RWPE1 (cell line): Measurements from ENCODE around the gene GCK.

Experiments
- CTCF ChIA-PET: fragments of 350-600 bp; sonication (Branson Sonifier 250); formaldehyde crosslinking; extraction: SDS; loops from one replicate; lab custom pipeline; 2021; lab: Yijun Ruan, JAX
- POLR2A ChIA-PET: fragments of 400-600 bp; formaldehyde crosslinking; extraction: SDS; loops from one replicate; lab custom pipeline; 2020; ENCODE audit warnings: antibody characterized with exemption; ENCODE audit not compliant: low non-redundant PET; lab: Yijun Ruan, JAX
- DNase-seq: peaks from one replicate; pipeline ENCODE4 v3.0.0; 2012; ENCODE audit warnings: low spot score
- H3K27ac ChIP-seq: fragments of 450-650 bp; 2 replicates; pipeline ENCODE4 v1.5.1; 2017
- TF ChIP-seq, protein P1 (sequence below): fragments of 450-650 bp; conservative IDR thresholded peaks from 2 replicates; pipeline ENCODE4 v1.5.1; 2017; ENCODE audit warnings: low read depth, mild to moderate bottlenecking

GCK gene

DNA sequence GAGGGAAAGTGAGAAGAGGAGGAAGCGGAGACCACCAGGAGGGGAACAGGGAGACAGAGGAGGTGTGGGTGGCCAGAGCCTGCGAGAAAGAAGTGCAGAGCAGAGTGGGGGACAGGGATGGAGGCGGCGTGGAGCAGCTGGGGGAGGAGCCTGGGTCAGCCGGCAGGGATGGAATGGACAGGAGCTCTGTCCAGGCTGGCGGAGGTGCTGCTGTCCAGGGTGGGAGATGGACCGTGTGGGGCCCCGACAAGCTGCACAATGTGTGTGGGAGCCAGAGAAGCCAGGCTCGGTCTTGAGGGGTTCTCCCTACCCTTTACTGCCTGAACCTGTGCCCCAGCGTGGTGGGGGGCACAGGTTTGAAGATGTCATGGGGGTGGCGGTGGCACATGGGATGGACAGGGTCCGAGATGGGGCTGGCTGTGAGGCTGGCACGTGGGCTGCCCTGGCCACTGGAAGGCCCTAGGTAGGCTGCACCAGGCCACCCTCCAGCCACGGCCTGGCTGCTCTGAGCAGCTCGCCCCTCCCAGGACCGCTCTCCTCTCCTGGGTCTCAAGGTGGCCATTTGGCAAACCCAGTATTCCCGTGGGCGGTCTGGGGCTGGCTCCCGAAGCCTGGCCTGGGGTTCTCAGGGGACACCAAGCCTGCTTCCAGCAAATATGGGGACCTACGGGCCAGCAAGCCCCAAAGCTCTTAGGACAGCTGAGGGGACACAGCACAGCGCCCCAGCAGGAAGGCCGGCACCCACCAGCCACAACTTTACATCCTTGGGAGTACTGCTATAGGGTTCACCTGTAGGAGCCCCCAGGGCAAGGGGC is 43.9 kb upstream of the GCK start:
- CTCF ChIA-PET = no interaction called here

DNA sequence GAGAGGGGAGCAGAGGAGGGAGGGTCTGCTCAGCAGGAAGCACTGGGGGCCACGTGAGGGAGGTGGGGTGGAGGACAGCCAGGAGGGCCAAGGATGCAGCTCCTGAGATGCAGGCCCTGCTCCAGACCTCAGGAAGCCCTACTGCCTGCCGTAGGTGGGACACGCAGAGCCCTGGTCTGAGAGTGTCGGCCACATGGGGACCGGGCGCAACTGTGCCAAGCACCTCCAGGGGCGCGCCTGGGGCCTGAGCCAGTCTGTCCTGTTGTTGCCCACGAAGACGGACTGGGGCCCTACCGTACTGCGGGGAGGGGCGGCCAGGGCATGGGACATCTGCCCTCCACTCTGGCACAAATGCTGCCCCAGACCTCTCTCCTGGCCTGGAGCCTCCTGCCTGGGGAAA is 43.2 kb upstream of the GCK start:
- CTCF ChIA-PET = no interaction called here
- TF ChIP-seq, protein P1, sequence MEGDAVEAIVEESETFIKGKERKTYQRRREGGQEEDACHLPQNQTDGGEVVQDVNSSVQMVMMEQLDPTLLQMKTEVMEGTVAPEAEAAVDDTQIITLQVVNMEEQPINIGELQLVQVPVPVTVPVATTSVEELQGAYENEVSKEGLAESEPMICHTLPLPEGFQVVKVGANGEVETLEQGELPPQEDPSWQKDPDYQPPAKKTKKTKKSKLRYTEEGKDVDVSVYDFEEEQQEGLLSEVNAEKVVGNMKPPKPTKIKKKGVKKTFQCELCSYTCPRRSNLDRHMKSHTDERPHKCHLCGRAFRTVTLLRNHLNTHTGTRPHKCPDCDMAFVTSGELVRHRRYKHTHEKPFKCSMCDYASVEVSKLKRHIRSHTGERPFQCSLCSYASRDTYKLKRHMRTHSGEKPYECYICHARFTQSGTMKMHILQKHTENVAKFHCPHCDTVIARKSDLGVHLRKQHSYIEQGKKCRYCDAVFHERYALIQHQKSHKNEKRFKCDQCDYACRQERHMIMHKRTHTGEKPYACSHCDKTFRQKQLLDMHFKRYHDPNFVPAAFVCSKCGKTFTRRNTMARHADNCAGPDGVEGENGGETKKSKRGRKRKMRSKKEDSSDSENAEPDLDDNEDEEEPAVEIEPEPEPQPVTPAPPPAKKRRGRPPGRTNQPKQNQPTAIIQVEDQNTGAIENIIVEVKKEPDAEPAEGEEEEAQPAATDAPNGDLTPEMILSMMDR = no peak
- DNase-seq = no peak
- POLR2A ChIA-PET = no interaction called here
- no peak overlapping the region for H3K27ac ChIP-seq

More for the DNA sequence above, 43.9 kb upstream of the GCK start:
- H3K27ac ChIP-seq = no peak overlapping the region
- TF ChIP-seq, protein P1 = no peak
- POLR2A ChIA-PET = no interaction called here
- no peak for DNase-seq

DNA sequence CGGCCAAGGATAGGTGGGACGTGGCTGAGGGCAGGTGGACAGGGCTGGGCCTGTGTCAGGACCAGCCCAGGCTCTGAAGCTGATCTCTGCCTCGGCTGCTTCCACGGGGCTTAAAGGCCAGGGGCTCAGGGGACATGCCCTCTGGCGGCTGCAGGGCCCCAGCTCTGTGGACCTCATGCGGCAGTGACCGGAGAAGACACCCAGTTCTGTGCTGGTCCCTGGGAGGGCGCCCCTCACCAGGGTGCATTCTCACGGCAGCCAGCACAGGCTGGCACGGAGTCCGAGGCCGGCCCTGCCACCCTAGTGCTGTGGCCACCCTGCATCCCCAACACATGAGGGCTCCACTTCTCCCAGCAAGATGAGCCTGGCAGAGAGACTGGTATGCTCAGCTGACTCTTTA is 41.8 kb upstream of the GCK start:
- ChIA-PET CTCF (interaction anchor here (0.6 to 0.7 kb wide), 2 partner anchors 50 to 77 kb away, joined by 3 to 4 read pairs; no protein-coding TSS in a partner anchor), POLR2A (no interaction called here)
- TF ChIP-seq, protein P1 = no peak
- DNase-seq = no peak
- H3K27ac ChIP-seq = peak overlapping the region; percentile 27; the same call in 1 of the 2 replicates

DNA sequence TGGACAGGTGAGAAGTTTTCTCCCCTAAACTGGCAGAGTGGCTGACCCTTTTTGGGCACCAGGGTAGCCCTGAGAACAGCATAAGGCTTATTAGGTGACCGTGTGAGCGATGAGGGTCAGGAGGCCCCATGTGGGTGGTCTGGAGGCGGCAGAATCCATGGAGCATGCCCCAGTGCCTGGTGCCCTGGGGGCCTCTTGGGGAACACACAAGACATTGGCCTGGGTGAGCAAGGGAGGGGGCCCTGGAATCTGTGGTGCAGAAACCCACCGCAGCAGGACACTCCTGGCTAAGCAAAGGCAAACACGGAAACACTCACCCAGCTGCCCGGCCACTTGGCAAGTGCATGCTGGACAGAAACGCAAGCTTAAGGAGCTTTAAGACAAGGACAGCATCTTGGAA is 41.0 kb upstream of the GCK start:
- ChIA-PET POLR2A (no interaction called here), CTCF (no interaction called here)
- H3K27ac ChIP-seq = peak overlapping the region; percentile 4; the same call in 1 of the 2 replicates
- no peak for DNase-seq
- TF ChIP-seq, protein P1 = no peak

DNA sequence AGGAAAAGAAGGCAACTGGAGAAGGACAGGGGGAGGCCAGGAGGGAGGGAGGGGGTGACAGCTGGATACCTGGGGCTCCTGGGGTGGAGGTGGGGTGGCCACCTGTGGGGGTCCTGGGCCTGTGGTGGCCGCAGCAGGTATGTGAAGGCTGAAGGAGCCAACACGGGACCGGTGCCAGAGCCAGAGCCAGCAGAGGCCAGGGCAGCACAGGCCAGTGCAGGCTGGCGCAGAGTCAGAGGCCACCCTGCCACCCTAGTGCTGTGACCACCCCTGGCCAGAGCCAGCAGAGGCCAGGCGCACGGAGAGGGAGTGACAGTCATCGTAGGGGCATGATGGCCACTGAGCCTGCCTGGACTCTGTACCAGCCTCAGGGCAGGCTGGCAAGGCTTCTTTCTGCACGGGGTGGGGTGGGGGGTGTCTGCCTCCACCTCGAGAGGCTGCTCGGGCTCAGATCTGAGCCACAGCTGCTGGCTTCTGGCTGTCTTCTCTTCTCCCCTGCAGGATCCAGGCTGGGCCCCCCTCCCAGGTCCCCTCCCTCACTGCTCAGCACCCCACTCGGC is 40.4 kb upstream of the GCK start:
- ChIA-PET POLR2A (no interaction called here), CTCF (interaction anchor here (1.4 kb wide), 1 partner anchor 11 kb away, joined by 4 read pairs; no protein-coding TSS in a partner anchor)
- TF ChIP-seq, protein P1 = no peak
- DNase-seq = no peak
- H3K27ac ChIP-seq = peak overlapping the region; percentile 4; the same call in 1 of the 2 replicates

DNA sequence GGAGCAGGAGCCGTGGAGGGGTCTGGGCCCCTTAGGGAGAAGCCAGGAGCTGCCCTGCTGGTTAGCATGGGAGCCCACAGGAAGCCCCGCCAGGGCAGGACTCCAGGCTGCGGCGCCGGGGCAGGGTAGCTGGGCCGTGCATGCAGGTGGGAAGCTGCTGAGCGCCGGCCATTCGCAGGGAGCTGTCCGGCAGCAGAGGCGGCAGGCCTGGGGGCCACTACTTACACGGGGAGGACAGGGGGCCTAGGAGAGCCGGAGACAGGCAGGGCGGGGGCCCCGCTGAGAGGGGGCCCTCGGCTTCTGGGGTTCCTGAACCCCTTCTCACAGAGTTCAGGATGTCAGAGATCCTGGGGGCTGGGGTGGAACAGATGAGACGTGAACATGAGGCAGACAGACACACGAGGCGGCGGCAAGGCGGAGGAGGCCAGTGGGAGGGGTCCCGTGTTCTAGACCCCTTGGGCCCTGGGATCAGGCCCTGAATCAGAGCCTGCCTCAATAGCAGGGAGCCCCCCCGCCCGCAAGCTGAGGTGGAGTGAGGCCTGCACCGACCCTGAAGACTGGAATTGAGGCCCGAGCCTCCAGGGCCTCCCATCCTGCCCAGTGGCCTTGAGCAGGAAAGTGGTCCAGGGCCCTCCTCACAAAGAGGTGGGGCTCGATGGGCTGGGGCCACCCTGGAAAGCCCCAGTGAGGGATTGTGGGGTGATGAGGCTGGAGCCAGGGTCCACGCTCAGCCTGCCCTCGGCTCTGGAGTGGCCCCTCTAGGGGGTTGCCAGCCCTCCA is 39.5 kb upstream of the GCK start:
- ChIA-PET POLR2A (no interaction called here), CTCF (interaction anchor here (1.4 kb wide), 1 partner anchor 12 kb away, joined by 4 read pairs; no protein-coding TSS in a partner anchor)
- TF ChIP-seq, protein P1 = no peak
- no peak for DNase-seq
- H3K27ac ChIP-seq = no peak overlapping the region
